Liver (tissue), 9 donors: ENCODE measurements around the gene NCBP2. TPM values are rescaled to one million over a fixed set of nuclear protein-coding genes. Genes with fewer than 3 reads are reported as not detected.

Experiments
- DNase-seq: peaks from one replicate; pipeline ENCODE4 v3.0.0-alpha.2; 2017; ENCODE audit warnings: low spot score
- H3K27ac ChIP-seq, 2 donors: one replicate each; pipeline ENCODE4 v1.7.0; 2013; ENCODE audit warnings: inconsistent platforms in 2 of 2, low read length in 2 of 2, control low read depth in 1 of 2, low read depth in 1 of 2, mild to moderate bottlenecking in 1 of 2
- H3K27me3 ChIP-seq, 4 donors: one replicate each; pipeline versions ENCODE4 v1.6.1 to v1.7.0; 2013; ENCODE audit warnings: low read length in 3 of 4, inconsistent platforms in 1 of 4, mild to moderate bottlenecking in 1 of 4, moderate library complexity in 1 of 4; ENCODE audit not compliant: control insufficient read depth in 4 of 4, insufficient read depth in 4 of 4
- H3K36me3 ChIP-seq, 4 donors: one replicate each; pipeline versions ENCODE4 v1.6.1 to v1.7.0; 2013; ENCODE audit warnings: low read length in 3 of 4, mild to moderate bottlenecking in 3 of 4, low read depth in 1 of 4, moderate library complexity in 1 of 4; ENCODE audit not compliant: control insufficient read depth in 4 of 4, insufficient read depth in 3 of 4
- H3K4me1 ChIP-seq, 4 donors: one replicate each; pipeline versions ENCODE4 v1.6.1 to v1.7.0; 2013; ENCODE audit warnings: low read length in 3 of 4, mild to moderate bottlenecking in 3 of 4, moderate library complexity in 1 of 4; ENCODE audit not compliant: control insufficient read depth in 4 of 4, insufficient read depth in 4 of 4
- H3K4me3 ChIP-seq, 3 donors: one replicate each; pipeline versions ENCODE4 v1.6.1 to v1.7.0; 2013; ENCODE audit warnings: low read length in 3 of 3, control low read depth in 1 of 3, low read depth in 1 of 3, mild to moderate bottlenecking in 1 of 3
- H3K9ac ChIP-seq, 2 donors: one replicate each; pipeline ENCODE4 v1.7.0; 2013; ENCODE audit warnings: low read length in 2 of 2, mild to moderate bottlenecking in 2 of 2, moderate library complexity in 2 of 2, control low read depth in 1 of 2, low read depth in 1 of 2
- H3K9me3 ChIP-seq, 4 donors: one replicate each; pipeline versions ENCODE4 v1.6.1 to v1.7.0; 2013; ENCODE audit warnings: low read length in 3 of 4; ENCODE audit not compliant: control insufficient read depth in 4 of 4
- EGR1 ChIP-seq, 2 donors: IDR thresholded peaks; 2 replicates each; pipeline ENCODE4 v1.6.1; 2016 to 2018; ENCODE audit warnings: antibody characterized with exemption in 2 of 2, low read depth in 2 of 2
- FOXA1 ChIP-seq: IDR thresholded peaks from 2 replicates; pipeline ENCODE4 v1.6.1; 2016; ENCODE audit warnings: antibody characterized with exemption
- GABPA ChIP-seq, 2 donors: IDR thresholded peaks in 1 of 2; conservative IDR thresholded peaks in 1 of 2; 2 replicates each; pipeline ENCODE4 v1.6.1; 2016; ENCODE audit warnings: antibody characterized with exemption in 2 of 2, mild to moderate bottlenecking in 1 of 2, moderate library complexity in 1 of 2
- HNF4G ChIP-seq: IDR thresholded peaks from 2 replicates; pipeline ENCODE4 v1.6.1; 2016; ENCODE audit warnings: antibody characterized with exemption
- JUND ChIP-seq, 2 donors: IDR thresholded peaks; 2 replicates each; pipeline ENCODE4 v1.6.1; 2016; ENCODE audit warnings: antibody characterized with exemption in 2 of 2
- NR2F2 ChIP-seq: IDR thresholded peaks from 2 replicates; pipeline ENCODE4 v1.6.1; 2016; ENCODE audit warnings: antibody characterized with exemption
- RAD21 ChIP-seq, 2 donors: IDR thresholded peaks; 2 replicates each; pipeline ENCODE4 v1.6.1; 2016; ENCODE audit warnings: antibody characterized with exemption in 2 of 2, mild to moderate bottlenecking in 2 of 2
- SP1 ChIP-seq: IDR thresholded peaks from 2 replicates; pipeline ENCODE4 v1.6.1; 2018; ENCODE audit warnings: antibody characterized with exemption, mild to moderate bottlenecking
- TAF1 ChIP-seq: conservative IDR thresholded peaks from 2 replicates; pipeline ENCODE4 v1.6.1; 2016; ENCODE audit warnings: antibody characterized with exemption, mild to moderate bottlenecking
- YY1 ChIP-seq: IDR thresholded peaks from 2 replicates; pipeline ENCODE4 v1.6.1; 2016; ENCODE audit warnings: antibody characterized with exemption, mild to moderate bottlenecking
- WGBS: extraction: QIAGEN DNeasy Blood & Tissue Kit; methylation state at CpG from one replicate; pipeline ENCODE4 v1.1.7; 2013; 5-methylcytosine and 5-hydroxymethylcytosine counted together
- polyA plus RNA-seq, 2 donors: library from polyadenylated mRNA; stranded (reverse) in 1 of 2; unstranded in 1 of 2; fragments of 200-250 nt in 1 of 2; fragments of >200 nt in 1 of 2; fragmentation: Nextera tagmentation in 1 of 2; extraction: Ambion mirVana in 1 of 2; gene quantifications; one replicate each; pipeline versions ENCODE4 v1.2.1 to v1.2.3, GENCODE V29; 2013 to 2015
- total RNA-seq, 2 donors: library from RNA; depleted of rRNA; stranded (reverse); fragments of >200 nt; gene quantifications; one replicate each; pipeline ENCODE4 v1.2.3, GENCODE V29; 2014
- TF ChIP-seq, protein P1 (sequence below): fragments of 150-350 bp; IDR thresholded peaks from 2 replicates; pipeline ENCODE4 v1.5.1; 2017; ENCODE audit warnings: improper control_type of control experiment, low read depth, low read length; ENCODE audit not compliant: missing input control
- TF ChIP-seq, protein P2 (sequence below): IDR thresholded peaks from 2 replicates; pipeline ENCODE4 v1.6.1; 2016; ENCODE audit warnings: antibody characterized with exemption
- TF ChIP-seq, protein P3 (sequence below): IDR thresholded peaks from 2 replicates; pipeline ENCODE4 v1.6.1; 2016; ENCODE audit warnings: antibody characterized with exemption, mild to moderate bottlenecking
- TF ChIP-seq, protein P4 (sequence below): IDR thresholded peaks from 2 replicates; pipeline ENCODE4 v1.6.1; 2016; ENCODE audit warnings: antibody characterized with exemption
- TF ChIP-seq, protein P5 (sequence below): IDR thresholded peaks from 2 replicates; pipeline ENCODE4 v1.6.1; 2016; ENCODE audit warnings: antibody characterized with exemption
- donor health status: healthy.
- donor health status: healthy.
- donor health status: healthy.
- donor health status: healthy.
- donor health status: healthy.

Gene NCBP2
- total and polyA plus RNA-seq, 4 donors = 16.2 to 19.2 (median 18.1) TPM

DNA sequence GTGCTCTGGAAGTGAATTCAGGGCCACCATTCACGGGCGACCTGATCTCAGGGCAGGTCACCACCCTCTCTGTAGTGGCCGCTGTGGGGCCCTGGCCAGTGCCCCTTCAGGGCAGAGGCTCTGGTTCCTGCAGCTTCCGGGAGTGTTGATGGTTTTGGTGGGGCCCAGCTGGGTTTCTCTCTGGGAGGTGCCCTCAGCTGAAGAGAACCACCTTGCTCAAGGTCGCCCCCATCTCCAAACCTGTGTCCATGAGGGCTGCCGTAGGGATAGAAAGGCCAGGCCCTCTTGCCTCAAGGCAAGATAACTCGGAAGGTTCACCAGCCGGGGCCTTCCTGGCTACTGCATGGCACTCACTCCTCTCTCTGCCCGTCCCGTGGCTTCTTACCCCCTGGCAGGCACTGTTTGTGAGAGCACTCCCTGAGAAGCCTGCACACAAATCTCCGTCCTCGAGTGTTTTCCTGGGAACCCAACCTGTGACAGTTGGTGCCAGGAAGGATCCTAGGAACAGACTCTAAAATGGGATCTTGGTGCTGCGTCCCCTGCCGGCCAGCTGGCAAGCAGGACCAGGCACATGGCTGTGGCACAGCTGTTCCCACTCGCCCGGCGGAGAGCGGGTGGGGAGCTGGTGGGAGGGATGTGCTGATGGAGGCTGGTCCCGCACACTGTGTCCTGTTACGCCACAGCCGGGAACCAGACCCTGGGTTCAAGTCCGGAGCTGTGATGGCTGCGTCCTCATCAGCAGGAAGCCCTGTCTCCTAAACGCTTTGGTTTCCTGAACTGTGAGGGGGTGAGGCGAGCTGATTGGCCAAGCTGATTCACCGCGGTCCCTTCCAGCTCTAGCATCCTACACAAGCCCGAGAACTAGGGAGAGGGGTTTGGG, 49.5 kb upstream of the NCBP2 start:
- Histone ChIP-seq H3K9me3 (no peaks in the 10 kb centered on the region), H3K27ac (no peak overlapping the region), H3K36me3 (no peaks in the 10 kb centered on the region), H3K4me3 (no peak overlapping the region), H3K9ac (no peak overlapping the region), H3K4me1 (no peaks in the 10 kb centered on the region), H3K27me3 (no peaks in the 10 kb centered on the region)
- no peak for TF ChIP-seq NR2F2
- no peak for TF ChIP-seq FOXA1
- TF ChIP-seq, protein P1, sequence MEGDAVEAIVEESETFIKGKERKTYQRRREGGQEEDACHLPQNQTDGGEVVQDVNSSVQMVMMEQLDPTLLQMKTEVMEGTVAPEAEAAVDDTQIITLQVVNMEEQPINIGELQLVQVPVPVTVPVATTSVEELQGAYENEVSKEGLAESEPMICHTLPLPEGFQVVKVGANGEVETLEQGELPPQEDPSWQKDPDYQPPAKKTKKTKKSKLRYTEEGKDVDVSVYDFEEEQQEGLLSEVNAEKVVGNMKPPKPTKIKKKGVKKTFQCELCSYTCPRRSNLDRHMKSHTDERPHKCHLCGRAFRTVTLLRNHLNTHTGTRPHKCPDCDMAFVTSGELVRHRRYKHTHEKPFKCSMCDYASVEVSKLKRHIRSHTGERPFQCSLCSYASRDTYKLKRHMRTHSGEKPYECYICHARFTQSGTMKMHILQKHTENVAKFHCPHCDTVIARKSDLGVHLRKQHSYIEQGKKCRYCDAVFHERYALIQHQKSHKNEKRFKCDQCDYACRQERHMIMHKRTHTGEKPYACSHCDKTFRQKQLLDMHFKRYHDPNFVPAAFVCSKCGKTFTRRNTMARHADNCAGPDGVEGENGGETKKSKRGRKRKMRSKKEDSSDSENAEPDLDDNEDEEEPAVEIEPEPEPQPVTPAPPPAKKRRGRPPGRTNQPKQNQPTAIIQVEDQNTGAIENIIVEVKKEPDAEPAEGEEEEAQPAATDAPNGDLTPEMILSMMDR = no peak
- TF ChIP-seq, protein P2, sequence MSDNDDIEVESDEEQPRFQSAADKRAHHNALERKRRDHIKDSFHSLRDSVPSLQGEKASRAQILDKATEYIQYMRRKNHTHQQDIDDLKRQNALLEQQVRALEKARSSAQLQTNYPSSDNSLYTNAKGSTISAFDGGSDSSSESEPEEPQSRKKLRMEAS = no peak
- no peak for TF ChIP-seq YY1
- no peak for TF ChIP-seq HNF4G
- DNase-seq = no peak
- WGBS = 90% methylated on average over 28 of the region's 28 CpGs

DNA sequence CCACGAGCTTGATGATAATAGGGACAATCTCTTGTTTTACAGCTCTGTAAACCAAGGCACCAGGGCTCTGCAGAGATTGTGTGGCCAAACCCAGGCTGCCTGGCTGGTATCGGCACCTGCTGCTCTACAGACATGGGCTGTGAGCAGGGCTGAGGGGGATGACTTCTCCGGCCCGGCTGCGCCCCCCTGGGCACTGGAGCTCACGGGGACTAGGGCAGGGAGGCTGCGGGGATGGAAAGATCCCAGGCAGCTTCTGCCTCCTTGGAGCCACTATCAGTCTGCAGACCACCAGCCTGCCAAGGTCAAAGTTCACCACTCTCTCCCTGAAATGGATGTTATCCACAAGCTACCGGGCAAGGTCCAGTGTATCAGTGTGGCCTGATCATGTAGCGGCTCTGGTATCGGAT, 48.3 kb upstream of the NCBP2 start:
- WGBS = 92% methylated on average over 10 of the region's 10 CpGs
- no peaks in the 10 kb centered on the region for H3K27me3 ChIP-seq
- TF ChIP-seq, protein P3, sequence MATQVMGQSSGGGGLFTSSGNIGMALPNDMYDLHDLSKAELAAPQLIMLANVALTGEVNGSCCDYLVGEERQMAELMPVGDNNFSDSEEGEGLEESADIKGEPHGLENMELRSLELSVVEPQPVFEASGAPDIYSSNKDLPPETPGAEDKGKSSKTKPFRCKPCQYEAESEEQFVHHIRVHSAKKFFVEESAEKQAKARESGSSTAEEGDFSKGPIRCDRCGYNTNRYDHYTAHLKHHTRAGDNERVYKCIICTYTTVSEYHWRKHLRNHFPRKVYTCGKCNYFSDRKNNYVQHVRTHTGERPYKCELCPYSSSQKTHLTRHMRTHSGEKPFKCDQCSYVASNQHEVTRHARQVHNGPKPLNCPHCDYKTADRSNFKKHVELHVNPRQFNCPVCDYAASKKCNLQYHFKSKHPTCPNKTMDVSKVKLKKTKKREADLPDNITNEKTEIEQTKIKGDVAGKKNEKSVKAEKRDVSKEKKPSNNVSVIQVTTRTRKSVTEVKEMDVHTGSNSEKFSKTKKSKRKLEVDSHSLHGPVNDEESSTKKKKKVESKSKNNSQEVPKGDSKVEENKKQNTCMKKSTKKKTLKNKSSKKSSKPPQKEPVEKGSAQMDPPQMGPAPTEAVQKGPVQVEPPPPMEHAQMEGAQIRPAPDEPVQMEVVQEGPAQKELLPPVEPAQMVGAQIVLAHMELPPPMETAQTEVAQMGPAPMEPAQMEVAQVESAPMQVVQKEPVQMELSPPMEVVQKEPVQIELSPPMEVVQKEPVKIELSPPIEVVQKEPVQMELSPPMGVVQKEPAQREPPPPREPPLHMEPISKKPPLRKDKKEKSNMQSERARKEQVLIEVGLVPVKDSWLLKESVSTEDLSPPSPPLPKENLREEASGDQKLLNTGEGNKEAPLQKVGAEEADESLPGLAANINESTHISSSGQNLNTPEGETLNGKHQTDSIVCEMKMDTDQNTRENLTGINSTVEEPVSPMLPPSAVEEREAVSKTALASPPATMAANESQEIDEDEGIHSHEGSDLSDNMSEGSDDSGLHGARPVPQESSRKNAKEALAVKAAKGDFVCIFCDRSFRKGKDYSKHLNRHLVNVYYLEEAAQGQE = no peak
- TF ChIP-seq GABPA (IDR thresholded peaks at IDR 0.05 in 1 of 2, conservative IDR thresholded peaks at IDR 0.05 in 1 of 2) = no peak
- TF ChIP-seq, protein P4, sequence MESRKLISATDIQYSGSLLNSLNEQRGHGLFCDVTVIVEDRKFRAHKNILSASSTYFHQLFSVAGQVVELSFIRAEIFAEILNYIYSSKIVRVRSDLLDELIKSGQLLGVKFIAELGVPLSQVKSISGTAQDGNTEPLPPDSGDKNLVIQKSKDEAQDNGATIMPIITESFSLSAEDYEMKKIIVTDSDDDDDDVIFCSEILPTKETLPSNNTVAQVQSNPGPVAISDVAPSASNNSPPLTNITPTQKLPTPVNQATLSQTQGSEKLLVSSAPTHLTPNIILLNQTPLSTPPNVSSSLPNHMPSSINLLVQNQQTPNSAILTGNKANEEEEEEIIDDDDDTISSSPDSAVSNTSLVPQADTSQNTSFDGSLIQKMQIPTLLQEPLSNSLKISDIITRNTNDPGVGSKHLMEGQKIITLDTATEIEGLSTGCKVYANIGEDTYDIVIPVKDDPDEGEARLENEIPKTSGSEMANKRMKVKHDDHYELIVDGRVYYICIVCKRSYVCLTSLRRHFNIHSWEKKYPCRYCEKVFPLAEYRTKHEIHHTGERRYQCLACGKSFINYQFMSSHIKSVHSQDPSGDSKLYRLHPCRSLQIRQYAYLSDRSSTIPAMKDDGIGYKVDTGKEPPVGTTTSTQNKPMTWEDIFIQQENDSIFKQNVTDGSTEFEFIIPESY = no peak
- TF ChIP-seq SP1 = no peak
- no peak for TF ChIP-seq TAF1
- TF ChIP-seq NR2F2 = no peak
- no peak for TF ChIP-seq JUND (IDR thresholded peaks at IDR 0.05)
- TF ChIP-seq EGR1 (IDR thresholded peaks at IDR 0.05; ENCODE audit: low read depth in 2 of 2) = no peak
- no peak for TF ChIP-seq RAD21 (IDR thresholded peaks at IDR 0.05)
- no peak for TF ChIP-seq YY1
- TF ChIP-seq, protein P5, sequence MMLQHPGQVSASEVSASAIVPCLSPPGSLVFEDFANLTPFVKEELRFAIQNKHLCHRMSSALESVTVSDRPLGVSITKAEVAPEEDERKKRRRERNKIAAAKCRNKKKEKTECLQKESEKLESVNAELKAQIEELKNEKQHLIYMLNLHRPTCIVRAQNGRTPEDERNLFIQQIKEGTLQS = no peak
- no peak overlapping the region for H3K27ac ChIP-seq
- H3K4me3 ChIP-seq = no peak overlapping the region
- no peaks in the 10 kb centered on the region for H3K9me3 ChIP-seq
- H3K9ac ChIP-seq = no peak overlapping the region
- DNase-seq = no peak
- no peaks in the 10 kb centered on the region for H3K36me3 ChIP-seq
- H3K4me1 ChIP-seq = no peaks in the 10 kb centered on the region
